Endothelial cell (in vitro differentiated cells): ENCODE data around the gene USP20. TPM values are rescaled to one million over a fixed set of nuclear protein-coding genes. Genes with fewer than 3 reads are reported as not detected.

Experiments used
- DNase-seq: peaks from one replicate; pipeline ENCODE4 v3.0.0; 2021; ENCODE audit warnings: low spot score
- H3K27ac Mint-ChIP-seq: one replicate; pipeline ENCODE4 v1.8.0; 2021; ENCODE audit warnings: mixed read lengths, inconsistent platforms; ENCODE audit not compliant: unreplicated experiment
- H3K27me3 Mint-ChIP-seq: one replicate; pipeline ENCODE4 v1.8.0; 2021; ENCODE audit warnings: mild to moderate bottlenecking, moderate library complexity, mixed read lengths, inconsistent platforms; ENCODE audit not compliant: unreplicated experiment
- H3K36me3 Mint-ChIP-seq: one replicate; pipeline ENCODE4 v1.8.0; 2021; ENCODE audit warnings: mild to moderate bottlenecking, low read depth, mixed read lengths, inconsistent platforms; ENCODE audit not compliant: unreplicated experiment
- H3K4me1 Mint-ChIP-seq: one replicate; pipeline ENCODE4 v1.8.0; 2021; ENCODE audit warnings: mild to moderate bottlenecking, mixed read lengths, inconsistent platforms; ENCODE audit not compliant: unreplicated experiment
- H3K4me3 Mint-ChIP-seq: one replicate; pipeline ENCODE4 v1.8.0; 2021; ENCODE audit warnings: mild to moderate bottlenecking, mixed read lengths, inconsistent platforms; ENCODE audit not compliant: unreplicated experiment
- H3K9me3 Mint-ChIP-seq: one replicate; pipeline ENCODE4 v1.8.0; 2021; ENCODE audit warnings: mixed read lengths, inconsistent platforms; ENCODE audit not compliant: unreplicated experiment
- total RNA-seq: library from RNA; stranded (reverse); fragmentation: NEBNext Ultra II Directional; extraction: Animal tissue kit (Norgen Biotek cat#: 25700); gene quantifications from one replicate; pipeline ENCODE4 v1.2.1, GENCODE V29; 2021; ENCODE audit not compliant: unreplicated experiment
- TF ChIP-seq, protein P1 (sequence below): fragments of 200-600 bp; sonication (generic); IDR thresholded peaks from one replicate; pipeline ENCODE4 v1.5.0; 2021; ENCODE audit warnings: antibody characterized with exemption; ENCODE audit not compliant: unreplicated experiment

The USP20 gene
- total RNA-seq, 1 donor from 2014 or later: 21.7 TPM

DNA sequence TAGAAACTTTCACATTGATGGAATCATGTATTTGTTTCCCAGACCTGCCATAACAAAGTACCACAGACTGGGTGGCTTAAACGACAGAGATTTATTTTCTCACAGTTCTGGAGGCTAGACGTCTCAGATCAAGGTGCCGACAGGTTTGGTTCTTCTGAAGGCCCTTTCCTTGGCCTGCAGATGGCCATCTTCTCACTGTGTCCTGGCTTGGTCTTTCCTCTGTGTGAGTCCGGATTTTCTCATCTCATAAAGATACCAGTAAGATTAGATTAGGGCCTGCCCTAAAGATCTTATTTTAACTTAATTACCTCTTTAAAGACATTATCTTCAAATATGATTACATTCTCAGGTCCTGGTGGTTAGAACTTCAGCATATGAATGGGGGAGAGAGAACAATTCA is 5.8 kb downstream of the USP20 start:
- Mint-ChIP-seq H3K27ac (no peak overlapping the region), H3K9me3 (no peaks in the 10 kb centered on the region), H3K36me3 (no peaks in the 10 kb centered on the region), H3K27me3 (peaks cover 3% of the 10 kb centered on the region), H3K4me3 (no peak overlapping the region), H3K4me1 (peaks cover 10% of the 10 kb centered on the region)
- TF ChIP-seq, protein P1, sequence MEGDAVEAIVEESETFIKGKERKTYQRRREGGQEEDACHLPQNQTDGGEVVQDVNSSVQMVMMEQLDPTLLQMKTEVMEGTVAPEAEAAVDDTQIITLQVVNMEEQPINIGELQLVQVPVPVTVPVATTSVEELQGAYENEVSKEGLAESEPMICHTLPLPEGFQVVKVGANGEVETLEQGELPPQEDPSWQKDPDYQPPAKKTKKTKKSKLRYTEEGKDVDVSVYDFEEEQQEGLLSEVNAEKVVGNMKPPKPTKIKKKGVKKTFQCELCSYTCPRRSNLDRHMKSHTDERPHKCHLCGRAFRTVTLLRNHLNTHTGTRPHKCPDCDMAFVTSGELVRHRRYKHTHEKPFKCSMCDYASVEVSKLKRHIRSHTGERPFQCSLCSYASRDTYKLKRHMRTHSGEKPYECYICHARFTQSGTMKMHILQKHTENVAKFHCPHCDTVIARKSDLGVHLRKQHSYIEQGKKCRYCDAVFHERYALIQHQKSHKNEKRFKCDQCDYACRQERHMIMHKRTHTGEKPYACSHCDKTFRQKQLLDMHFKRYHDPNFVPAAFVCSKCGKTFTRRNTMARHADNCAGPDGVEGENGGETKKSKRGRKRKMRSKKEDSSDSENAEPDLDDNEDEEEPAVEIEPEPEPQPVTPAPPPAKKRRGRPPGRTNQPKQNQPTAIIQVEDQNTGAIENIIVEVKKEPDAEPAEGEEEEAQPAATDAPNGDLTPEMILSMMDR: no peak
- no peak for DNase-seq

DNA sequence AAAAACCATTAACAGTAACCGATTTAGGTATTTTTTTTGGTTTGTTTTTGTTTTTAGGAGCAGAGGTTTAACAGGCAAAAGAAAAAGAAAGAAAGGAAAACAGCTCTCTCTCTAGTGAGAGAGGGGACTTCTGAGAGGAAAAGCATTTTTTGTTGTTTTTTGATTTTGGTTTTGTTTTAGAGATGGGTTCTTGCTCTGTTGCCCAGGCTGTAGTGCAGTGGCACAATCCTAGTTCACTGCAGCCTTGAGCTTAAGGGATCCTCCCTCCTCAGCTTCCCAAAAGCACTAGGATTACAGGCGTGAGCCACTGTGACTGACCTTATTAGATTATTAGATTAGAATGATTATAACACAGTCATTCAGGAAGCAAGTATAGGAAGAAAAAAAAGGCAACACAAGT is 10.1 kb downstream of the USP20 start:
- Mint-ChIP-seq H3K4me3 (no peak overlapping the region), H3K9me3 (no peaks in the 10 kb centered on the region), H3K36me3 (peaks cover 6% of the 10 kb centered on the region), H3K27ac (no peak overlapping the region), H3K4me1 (peaks cover 9% of the 10 kb centered on the region), H3K27me3 (peaks cover under 1% of the 10 kb centered on the region)
- TF ChIP-seq, protein P1: no peak
- no peak for DNase-seq

DNA sequence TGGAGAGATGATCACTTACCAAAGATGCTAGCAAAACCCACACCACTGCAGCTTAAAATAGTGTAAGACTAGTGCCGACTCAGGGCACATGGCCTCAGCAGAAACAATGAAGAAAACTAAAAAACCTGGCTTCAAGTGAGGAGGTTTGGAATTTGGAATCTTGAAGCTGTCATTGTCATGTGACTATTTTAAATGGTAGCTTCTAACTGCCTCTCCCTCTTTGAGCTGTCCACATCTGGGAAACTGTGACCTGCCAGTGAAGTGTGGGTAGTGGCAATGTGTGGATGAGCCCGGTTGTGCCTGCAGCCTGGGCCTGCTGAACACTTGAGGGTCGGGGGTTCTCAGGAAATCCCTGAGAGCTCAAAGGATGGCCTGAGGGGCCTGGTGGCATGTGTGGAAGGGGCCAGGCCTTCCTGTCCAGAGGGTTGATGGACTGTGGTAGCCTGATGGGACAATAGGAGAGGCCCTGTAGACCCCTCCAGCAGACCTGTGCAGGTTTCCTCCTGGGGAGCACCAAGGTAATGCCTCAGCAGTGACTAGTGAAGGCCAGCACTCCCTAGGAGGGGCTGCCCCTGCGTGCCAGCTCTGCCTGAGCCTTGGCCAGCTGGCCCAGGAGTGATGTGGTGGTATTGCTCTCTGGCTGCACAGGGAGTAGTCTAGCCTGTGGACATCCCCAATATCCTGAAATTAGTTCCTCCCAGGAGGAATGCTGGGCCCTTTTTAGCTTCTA is 13.6 kb downstream of the USP20 start:
- Mint-ChIP-seq H3K4me1 (peaks cover 9% of the 10 kb centered on the region), H3K27me3 (no peaks in the 10 kb centered on the region), H3K4me3 (no peak overlapping the region), H3K27ac (no peak overlapping the region), H3K9me3 (no peaks in the 10 kb centered on the region), H3K36me3 (peaks cover 16% of the 10 kb centered on the region)
- no peak for DNase-seq
- TF ChIP-seq, protein P1: no peak

DNA sequence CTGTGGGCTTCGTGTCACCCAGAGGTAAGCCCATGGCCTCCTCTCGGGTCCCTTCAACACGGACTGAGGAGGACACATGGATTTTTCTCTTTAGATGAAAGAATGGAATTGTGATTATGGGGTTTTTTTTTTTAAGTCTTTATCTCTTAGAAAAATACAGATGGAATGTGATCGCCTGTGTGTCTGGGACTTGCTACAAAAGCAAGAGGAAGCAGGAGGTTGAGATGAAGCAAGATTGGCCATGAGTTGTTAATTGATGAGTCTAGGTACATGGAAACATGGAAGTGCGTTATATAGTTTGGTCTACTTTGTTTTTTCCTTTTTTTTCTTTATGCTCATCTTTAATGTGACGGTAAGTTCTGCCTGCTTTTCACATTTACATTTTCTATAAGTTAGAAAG is 14.6 kb downstream of the USP20 start:
- Mint-ChIP-seq H3K27me3 (no peaks in the 10 kb centered on the region), H3K4me1 (peaks cover 9% of the 10 kb centered on the region), H3K36me3 (peaks cover 21% of the 10 kb centered on the region), H3K9me3 (no peaks in the 10 kb centered on the region), H3K4me3 (no peak overlapping the region), H3K27ac (no peak overlapping the region)
- DNase-seq: no peak
- TF ChIP-seq, protein P1: no peak

DNA sequence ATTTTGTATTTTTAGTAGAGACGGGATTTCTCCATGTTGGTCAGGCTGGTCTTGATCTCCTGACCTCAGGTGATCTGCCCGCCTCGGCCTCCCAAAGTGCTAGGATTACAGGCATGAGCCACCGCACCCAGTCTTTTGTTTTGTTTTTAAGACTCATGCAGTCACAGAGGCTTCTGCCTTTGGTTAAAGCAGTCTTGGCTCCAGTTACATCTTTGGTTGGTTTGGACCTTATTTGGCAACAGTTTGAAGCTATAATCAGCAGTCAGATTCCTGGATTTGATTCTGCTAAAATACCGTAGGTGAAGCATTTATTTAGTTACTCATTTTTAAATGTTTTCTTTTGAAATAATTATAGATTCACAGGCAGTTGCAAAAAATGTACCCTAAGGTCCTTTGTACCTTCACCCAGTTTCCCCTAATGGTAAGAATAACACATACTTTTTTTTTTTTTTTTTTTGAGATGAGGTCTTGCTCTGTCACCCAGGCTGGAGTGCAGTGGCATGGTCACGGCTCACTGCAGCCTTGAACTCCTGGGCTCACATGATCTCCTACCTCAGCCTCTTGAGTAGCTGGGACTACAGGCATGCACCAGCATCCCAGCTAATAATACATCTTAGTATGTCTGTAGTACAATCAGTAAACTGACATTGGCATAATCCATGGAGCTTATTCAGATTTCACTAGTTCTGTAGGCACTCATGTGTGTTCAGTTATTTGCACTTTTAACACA is 15.7 kb downstream of the USP20 start:
- Mint-ChIP-seq H3K27me3 (no peaks in the 10 kb centered on the region), H3K27ac (no peak overlapping the region), H3K4me1 (peaks cover 9% of the 10 kb centered on the region), H3K9me3 (no peaks in the 10 kb centered on the region), H3K36me3 (peaks cover 27% of the 10 kb centered on the region), H3K4me3 (no peak overlapping the region)
- DNase-seq: no peak
- TF ChIP-seq, protein P1: no peak
